ENCODE measurements around the gene NPLOC4. TPM values are rescaled to one million over a fixed set of nuclear protein-coding genes. Genes with fewer than 3 reads are reported as not detected.
A peak's percentile ranks its signal among the peaks of the same experiment; 100 is the strongest.

NPLOC4 gene
- total and polyA plus RNA-seq, 2 experiments from 2014 or later = 51.4 to 64.6 TPM

GRCh38 chr17:81511804-81512561, 124.9 kb downstream of the NPLOC4 start:
- no peaks in the 10 kb centered on the region for H3K9me2 ChIP-seq (ENCODE audit: insufficient read depth)
- peak; percentile 84 for DNase-seq
- peaks cover 32% of the 10 kb centered on the region; the same call in 1 of the 2 replicates for H4K20me1 ChIP-seq (ENCODE audit: insufficient read depth)
- in situ Hi-C loops (cut with MboI) = no loop called here
- H3K79me2 ChIP-seq (ENCODE audit: insufficient read depth) = peaks cover 61% of the 10 kb centered on the region
- H3K9me3 ChIP-seq (ENCODE audit: low read depth) = no peaks in the 10 kb centered on the region
- H3K4me1 ChIP-seq (ENCODE audit: insufficient read depth) = peaks cover 10% of the 10 kb centered on the region
- WGBS, 2 experiments (ENCODE audit: low coverage in 1 of 2, low lambda C conversion rate in 2 of 2, missing lambda C conversion rate in 2 of 2) = 1 to 2% methylated on average over 53 to 60 of the region's 62 CpGs
- peaks cover 34% of the 10 kb centered on the region for H3K36me3 ChIP-seq (ENCODE audit: low read depth)
- TF ChIP-seq EZH2 (IDR thresholded peaks at IDR 0.05; ENCODE audit: insufficient read depth, poor library complexity, severe bottlenecking) (no peak), EZH2phosphoT487 (IDR thresholded peaks at IDR 0.05; ENCODE audit: insufficient read depth, low read depth) (no peak)
- H3K9ac ChIP-seq = peak overlapping the region; percentile 89
- peak overlapping the region; percentile 95 for H3K4me2 ChIP-seq (ENCODE audit: unreplicated experiment)
- peak overlapping the region; percentile 69 for H3K27ac ChIP-seq
- H2AFZ ChIP-seq = no peak overlapping the region
- peak overlapping the region; percentile 97 for H3K4me3 ChIP-seq
- no peaks in the 10 kb centered on the region for H3K27me3 ChIP-seq (replicated peaks; ENCODE audit: insufficient read depth)
- H3F3A ChIP-seq (ENCODE audit: insufficient read depth) = peaks cover 66% of the 10 kb centered on the region

- DNase-seq = no peak
- Histone ChIP-seq H3K4me1 (ENCODE audit: insufficient read depth) (peaks cover 6% of the 10 kb centered on the region; the same call in 1 of the 2 replicates), H3K4me3 (peak overlapping the region; percentile 97), H3K9ac (peak overlapping the region; percentile 89), H3F3A (ENCODE audit: insufficient read depth) (peaks cover 69% of the 10 kb centered on the region), H3K4me2 (ENCODE audit: unreplicated experiment) (peak overlapping the region; percentile 95), H3K9me3 (ENCODE audit: low read depth) (no peaks in the 10 kb centered on the region), H4K20me1 (ENCODE audit: insufficient read depth) (peaks cover 32% of the 10 kb centered on the region; the same call in 1 of the 2 replicates), H3K27me3 (replicated peaks; ENCODE audit: insufficient read depth) (no peaks in the 10 kb centered on the region), H3K27ac (peak overlapping the region; percentile 69), H3K79me2 (ENCODE audit: insufficient read depth) (peaks cover 56% of the 10 kb centered on the region), H3K36me3 (ENCODE audit: low read depth) (peaks cover 34% of the 10 kb centered on the region), H2AFZ (no peak overlapping the region), H3K9me2 (ENCODE audit: insufficient read depth) (no peaks in the 10 kb centered on the region)
- TF ChIP-seq EZH2phosphoT487 (IDR thresholded peaks at IDR 0.05; ENCODE audit: insufficient read depth, low read depth) = no peak
- TF ChIP-seq EZH2 (IDR thresholded peaks at IDR 0.05; ENCODE audit: insufficient read depth, poor library complexity, severe bottlenecking) = no peak
- in situ Hi-C loops (cut with MboI) = no loop called here
- 0% methylated on average over 9 of the region's 9 CpGs for WGBS, 2 experiments (ENCODE audit: low coverage in 1 of 2, low lambda C conversion rate in 2 of 2, missing lambda C conversion rate in 2 of 2)
Observed at GRCh38 chr17:81511554-81511803, 125.4 kb downstream of the NPLOC4 start.

GRCh38 chr17:81510785-81511553, 125.9 kb downstream of the NPLOC4 start:
- peaks cover 32% of the 10 kb centered on the region; the same call in 1 of the 2 replicates for H4K20me1 ChIP-seq (ENCODE audit: insufficient read depth)
- H3K9ac ChIP-seq = peak overlapping the region; percentile 89
- peaks cover 34% of the 10 kb centered on the region for H3K36me3 ChIP-seq (ENCODE audit: low read depth)
- no peak overlapping the region for H2AFZ ChIP-seq
- peak; percentile 61 for DNase-seq
- in situ Hi-C loops (cut with MboI) = no loop called here
- peaks cover 51% of the 10 kb centered on the region for H3K79me2 ChIP-seq (ENCODE audit: insufficient read depth)
- H3F3A ChIP-seq (ENCODE audit: insufficient read depth) = peaks cover 68% of the 10 kb centered on the region
- peaks cover under 1% of the 10 kb centered on the region; the same call in 1 of the 2 replicates for H3K4me1 ChIP-seq (ENCODE audit: insufficient read depth)
- no peaks in the 10 kb centered on the region for H3K9me2 ChIP-seq (ENCODE audit: insufficient read depth)
- H3K9me3 ChIP-seq (ENCODE audit: low read depth) = no peaks in the 10 kb centered on the region
- 1% methylated on average over 43 to 48 of the region's 48 CpGs for WGBS, 2 experiments (ENCODE audit: low coverage in 1 of 2, low lambda C conversion rate in 2 of 2, missing lambda C conversion rate in 2 of 2)
- H3K4me3 ChIP-seq = peak overlapping the region; percentile 97
- H3K27me3 ChIP-seq (replicated peaks; ENCODE audit: insufficient read depth) = no peaks in the 10 kb centered on the region
- TF ChIP-seq EZH2 (IDR thresholded peaks at IDR 0.05; ENCODE audit: insufficient read depth, poor library complexity, severe bottlenecking) (no peak), EZH2phosphoT487 (IDR thresholded peaks at IDR 0.05; ENCODE audit: insufficient read depth, low read depth) (no peak)
- H3K4me2 ChIP-seq (ENCODE audit: unreplicated experiment) = peak overlapping the region; percentile 95
- H3K27ac ChIP-seq = peak overlapping the region; percentile 69

- DNase-seq = peak; percentile 36
Observed at GRCh38 chr17:81509972-81510784, 126.7 kb downstream of the NPLOC4 start.

More at GRCh38 chr17:81509972-81510784, 126.7 kb downstream of the NPLOC4 start:
- peak overlapping the region; percentile 69 for H3K27ac ChIP-seq
- no peak overlapping the region for H2AFZ ChIP-seq
- peaks cover 34% of the 10 kb centered on the region for H3K36me3 ChIP-seq (ENCODE audit: low read depth)
- no peaks in the 10 kb centered on the region for H3K9me3 ChIP-seq (ENCODE audit: low read depth)
- peaks cover 43% of the 10 kb centered on the region for H3K79me2 ChIP-seq (ENCODE audit: insufficient read depth)
- H4K20me1 ChIP-seq (ENCODE audit: insufficient read depth) = peaks cover 32% of the 10 kb centered on the region; the same call in 1 of the 2 replicates
- H3K4me2 ChIP-seq (ENCODE audit: unreplicated experiment) = peak overlapping the region; percentile 95
- TF ChIP-seq EZH2 (IDR thresholded peaks at IDR 0.05; ENCODE audit: insufficient read depth, poor library complexity, severe bottlenecking) (no peak), EZH2phosphoT487 (IDR thresholded peaks at IDR 0.05; ENCODE audit: insufficient read depth, low read depth) (no peak)
- H3F3A ChIP-seq (ENCODE audit: insufficient read depth) = peaks cover 60% of the 10 kb centered on the region
- H3K4me1 ChIP-seq (ENCODE audit: insufficient read depth) = no peaks in the 10 kb centered on the region
- 1% methylated on average over 22 of the region's 22 CpGs for WGBS, 2 experiments (ENCODE audit: low coverage in 1 of 2, low lambda C conversion rate in 2 of 2, missing lambda C conversion rate in 2 of 2)
- peak overlapping the region; percentile 97 for H3K4me3 ChIP-seq
- H3K27me3 ChIP-seq (replicated peaks; ENCODE audit: insufficient read depth) = no peaks in the 10 kb centered on the region
- H3K9ac ChIP-seq = peak overlapping the region; percentile 89
- H3K9me2 ChIP-seq (ENCODE audit: insufficient read depth) = no peaks in the 10 kb centered on the region
- in situ Hi-C loops (cut with MboI) = no loop called here

All from GM23248 (cell line).